Panc1 (cell line): ENCODE results near the gene MTUS2.

Experiments used
- POLR2AphosphoS5 ChIP-seq: IDR thresholded peaks from 2 replicates; pipeline ENCODE4 v1.6.1; 2012; ENCODE audit warnings: mild to moderate bottlenecking, low read depth, low read length, moderate library complexity
- SIN3A ChIP-seq: IDR thresholded peaks from 2 replicates; pipeline ENCODE4 v1.6.1; 2012; ENCODE audit warnings: low read depth, mild to moderate bottlenecking, low read length, moderate library complexity, borderline replicate concordance; ENCODE audit not compliant: insufficient read depth

- TF ChIP-seq SIN3A (no peak), POLR2AphosphoS5 (no peak)
These were observed 404.1 kb downstream of the MTUS2 start for GRCh38 chr13:29224206-29224605.
